HepG2 (cell line): ENCODE measurements around the gene LYPD4. TPM values are rescaled to one million over a fixed set of nuclear protein-coding genes. Genes with fewer than 3 reads are reported as not detected.

Source experiments
- ATAC-seq: fragments of 200-7000 bp; cut with Tn5 transposase; 3 replicates; pipeline ENCODE4 v1.9.1; 2020; ENCODE audit warnings: mild to moderate bottlenecking, moderate library complexity
- BruUV-seq: library from RNA; stranded (reverse); fragments of 400-500 nt; replicated peaks from 2 replicates; lab custom pipeline; 2021; lab: Mats Ljungman, UMichigan
- CTCF ChIA-PET: fragments of 300-600 bp; formaldehyde crosslinking; extraction: SDS; loops from one replicate; lab custom pipeline; 2021; ENCODE audit warnings: low total read pairs, inconsistent platforms, low intra/inter-chr PET ratio; lab: Yijun Ruan, JAX
- POLR2A ChIA-PET: fragments of 350-600 bp; sonication (Branson Sonifier 250); formaldehyde crosslinking; loops from one replicate; lab custom pipeline; 2020; ENCODE audit warnings: antibody characterized with exemption, inconsistent platforms; lab: Yijun Ruan, JAX
- DNase-seq: peaks from one replicate; pipeline ENCODE4 v3.0.0-alpha.2; 2015; ENCODE audit warnings: low spot score
- FAIRE-seq: peaks from 3 replicates; lab custom pipeline; 2011; peaks lifted over from hg19 to GRCh38; lab: Jason Lieb, UNC
- H2AFZ ChIP-seq: one replicate; pipeline ENCODE4 v1.6.1; 2011; ENCODE audit warnings: low read length, inconsistent platforms
- H3K27ac ChIP-seq: fragments of 300-600 bp; 3 replicates; pipeline ENCODE4 v1.8.0; 2011; ENCODE audit warnings: mixed run types, mild to moderate bottlenecking, mixed read lengths, low read length, inconsistent platforms; ENCODE audit not compliant: insufficient read depth; ENCODE audit errors: extremely low read length
- H3K27me3 ChIP-seq, 2 experiments: fragments of 200-600 bp in 1 of 2; 2 replicates in 1 of 2; 3 replicates in 1 of 2; pipeline versions ENCODE4 v1.6.0 to v1.8.0; 2011; ENCODE audit warnings: low read length in 2 of 2, mild to moderate bottlenecking in 2 of 2, moderate library complexity in 2 of 2, inconsistent platforms in 1 of 2; ENCODE audit not compliant: insufficient read depth in 2 of 2, control insufficient read depth in 1 of 2
- H3K36me3 ChIP-seq, 2 experiments: fragments of 200-600 bp in 1 of 2; replicated peaks in 1 of 2; 2 replicates in 1 of 2; 3 replicates in 1 of 2; pipeline versions ENCODE4 v1.5.1 to v1.8.0; 2011; ENCODE audit warnings: low read length in 2 of 2, inconsistent platforms in 1 of 2; ENCODE audit not compliant: insufficient read depth in 2 of 2, control insufficient read depth in 1 of 2
- H3K4me1 ChIP-seq: 2 replicates; pipeline ENCODE4 v1.5.1; 2012; ENCODE audit warnings: low read length, inconsistent platforms; ENCODE audit not compliant: insufficient read depth
- H3K4me2 ChIP-seq: 2 replicates; pipeline ENCODE4 v1.6.0; 2011; ENCODE audit warnings: low read depth, low read length, inconsistent platforms
- H3K4me3 ChIP-seq, 3 experiments: fragments of 200-600 bp in 1 of 3; sonication (generic), shearing (Covaris generic) in 1 of 3; replicated peaks in 1 of 3; 2 replicates each; pipeline ENCODE4 v1.5.1; 2011 to 2016; ENCODE audit warnings: low read length in 3 of 3, inconsistent platforms in 2 of 3, low read depth in 2 of 3, mild to moderate bottlenecking in 2 of 3, control low read depth in 1 of 3, mixed read lengths in 1 of 3; ENCODE audit not compliant: insufficient read depth in 1 of 3
- H3K79me2 ChIP-seq: one replicate; pipeline ENCODE4 v1.6.1; 2011; ENCODE audit warnings: low read length, inconsistent platforms; ENCODE audit not compliant: insufficient read depth
- H3K9ac ChIP-seq: 2 replicates; pipeline ENCODE4 v1.6.0; 2011; ENCODE audit warnings: mild to moderate bottlenecking, low read depth, low read length, inconsistent platforms; ENCODE audit not compliant: insufficient read depth
- H3K9me3 ChIP-seq: 2 replicates; pipeline ENCODE4 v1.5.1; 2012; ENCODE audit warnings: mild to moderate bottlenecking, low read length
- H4K20me1 ChIP-seq: 2 replicates; pipeline ENCODE4 v1.6.0; 2011; ENCODE audit warnings: inconsistent platforms, mild to moderate bottlenecking, low read length, moderate library complexity; ENCODE audit not compliant: insufficient read depth
- FOXA3 ChIP-seq: IDR thresholded peaks from 2 replicates; pipeline ENCODE4 v1.6.1; 2016; ENCODE audit warnings: missing genetic modification reagents, missing compliant biosample characterization
- NR2F6 ChIP-seq, 2 experiments: IDR thresholded peaks; 2 replicates each; pipeline ENCODE4 v1.6.1; 2016; ENCODE audit warnings: antibody characterized with exemption in 1 of 2, mild to moderate bottlenecking in 1 of 2
- PITX1 ChIP-seq: sonication (generic); formaldehyde crosslinking; IDR thresholded peaks from 2 replicates; pipeline ENCODE4 v1.5.1; 2020; ENCODE audit warnings: mild to moderate bottlenecking, missing genetic modification reagents
- PRMT3 ChIP-seq: sonication (generic); formaldehyde crosslinking; IDR thresholded peaks from 2 replicates; pipeline ENCODE4 v1.8.1; 2022; ENCODE audit warnings: low read depth, mild to moderate bottlenecking, moderate library complexity, missing genetic modification reagents, borderline replicate concordance
- TAF15 ChIP-seq: fragments of 200-400 bp; formaldehyde crosslinking; IDR thresholded peaks from one replicate; pipeline ENCODE4 v1.6.1; 2018; ENCODE audit warnings: mild to moderate bottlenecking, low read depth, low read length; ENCODE audit not compliant: poor library complexity, severe bottlenecking
- TEAD3 ChIP-seq: optimal IDR thresholded peaks from 2 replicates; pipeline ENCODE3; 2016; ENCODE audit warnings: borderline replicate concordance
- ZNF337 ChIP-seq: sonication (generic); formaldehyde crosslinking; IDR thresholded peaks from 2 replicates; pipeline ENCODE4 v1.5.1; 2020; ENCODE audit warnings: missing genetic modification reagents, low read depth, mild to moderate bottlenecking, borderline replicate concordance
- WGBS: methylation state at CpG from one replicate; pipeline ENCODE4 v1.1.6; 2017; ENCODE audit warnings: low lambda C conversion rate; 5-methylcytosine and 5-hydroxymethylcytosine counted together
- in situ Hi-C: cut with HindIII; loops from 2 replicates; pipeline ENCODE4 v1.10.0; 2017; ENCODE audit warnings: low pct_unique_long_range_greater_than_20kb; ENCODE audit not compliant: extremely low pct_ligation_motif_present
- intact Hi-C: fragments of 100-400 bp; cut with micrococcal nuclease; formaldehyde crosslinking; loops from one replicate; pipeline ENCODE4 v1.10.0; 2022; ENCODE audit not compliant: unreplicated experiment
- polyA plus RNA-seq, 8 experiments: library from polyadenylated mRNA; depleted of rRNA in 3 of 8; stranded (reverse) in 7 of 8; unstranded in 1 of 8; fragments of >200 nt; fragmentation: Illumina TruSeq in 4 of 8; extraction: Trizol in 4 of 8; gene quantifications; 2 replicates each; pipeline versions ENCODE4 v1.2.1 to v1.2.3, GENCODE V29; 2011 to 2016; ENCODE audit warnings: low read depth in 4 of 8, missing spikeins in 1 of 8, mixed read lengths in 1 of 8; ENCODE audit not compliant: insufficient read depth in 1 of 8
- total RNA-seq, 5 experiments: library from RNA; depleted of rRNA; stranded (reverse); fragments of >200 nt; fragmentation: Illumina TruSeq; extraction: Trizol; gene quantifications; 2 replicates each; pipeline ENCODE4 v1.2.3, GENCODE V29; 2016; ENCODE audit warnings: low read depth in 1 of 5
- TF ChIP-seq, protein P1 (sequence below): IDR thresholded peaks from 2 replicates; pipeline ENCODE4 v1.4.0; 2020; ENCODE audit warnings: mild to moderate bottlenecking, missing genetic modification reagents
- TF ChIP-seq, protein P2 (sequence below): sonication (generic); formaldehyde crosslinking; IDR thresholded peaks from 2 replicates; pipeline ENCODE4 v1.5.0; 2020; ENCODE audit warnings: mild to moderate bottlenecking, missing genetic modification reagents, moderate library complexity
- TF ChIP-seq, protein P3 (sequence below): sonication (generic); formaldehyde crosslinking; IDR thresholded peaks from 2 replicates; pipeline ENCODE4 v1.4.0; 2020; ENCODE audit warnings: missing genetic modification reagents
- TF ChIP-seq, protein P4 (sequence below): sonication (generic); formaldehyde crosslinking; IDR thresholded peaks from 2 replicates; pipeline ENCODE4 v1.5.0; 2020; ENCODE audit warnings: mild to moderate bottlenecking, missing genetic modification reagents

The LYPD4 gene
- total and polyA plus RNA-seq, 2 of the 13 experiments (the other 11 are each of a cell fraction or from before 2014, with no cell fraction given) = not detected

DNA sequence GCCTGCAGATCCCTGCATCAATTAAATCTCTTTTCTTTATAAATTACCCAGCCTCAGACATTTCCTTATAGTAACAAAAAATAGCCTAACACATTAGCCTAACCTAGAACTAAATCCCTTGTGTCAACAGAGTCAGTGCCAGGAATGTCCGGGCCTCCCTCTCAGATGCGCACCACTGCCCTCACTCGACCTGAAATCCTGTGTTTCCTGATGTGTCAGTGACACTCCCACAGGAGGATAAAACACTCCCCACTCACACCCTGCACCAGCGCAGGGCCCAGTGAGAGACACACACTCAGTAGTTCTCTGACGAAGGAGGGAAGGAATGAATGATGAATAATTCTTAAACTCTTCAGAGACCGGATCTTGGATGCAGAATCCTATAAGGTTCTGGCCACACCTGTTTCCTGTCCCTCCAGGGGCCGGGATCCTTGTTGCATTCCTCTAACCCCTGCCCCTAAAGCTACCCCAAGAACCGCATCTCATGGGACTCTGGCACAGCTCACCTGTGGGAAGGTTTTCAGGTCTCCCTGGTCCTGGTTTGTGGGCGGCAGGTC lies 45.0 kb downstream of the LYPD4 start:
- DNase-seq (peak; percentile 11), ATAC-seq (peak; percentile 65), FAIRE-seq (no peak)
- Histone ChIP-seq H3K9ac (no peak overlapping the region), H3K27me3 (peaks cover 0 to 24% of the 10 kb centered on the region in 2 experiments; a peak in 2 of 5 replicates), H3K36me3 (no peaks in the 10 kb centered on the region), H3K4me2 (no peak overlapping the region), H3K79me2 (no peaks in the 10 kb centered on the region), H2AFZ (no peak overlapping the region), H3K4me1 (peaks cover 10% of the 10 kb centered on the region), H3K4me3 (no peak overlapping the region), H3K27ac (no peak overlapping the region), H3K9me3 (no peaks in the 10 kb centered on the region), H4K20me1 (no peaks in the 10 kb centered on the region)
- CTCF ChIA-PET = interaction anchor here (0.6 kb wide), 1 partner anchor 23 kb away, joined by 3 read pairs; no protein-coding TSS in a partner anchor
- POLR2A ChIA-PET = no interaction called here
- in situ Hi-C loops (no loop called here), intact Hi-C loops (loop anchor here (10.0 kb wide), 1 partner anchor 155 kb away; the partner anchor contains the start of gene RABAC1)
- BruUV-seq = no TSS peak
- WGBS = 23% methylated on average over 9 of the region's 9 CpGs
- peak; percentile 60; the same call in 1 of the 2 replicates for TF ChIP-seq PITX1 (CRISPR knock-in tag)
- peak; percentile 68 for TF ChIP-seq TEAD3 (CRISPR knock-in tag)
- TF ChIP-seq, protein P1, sequence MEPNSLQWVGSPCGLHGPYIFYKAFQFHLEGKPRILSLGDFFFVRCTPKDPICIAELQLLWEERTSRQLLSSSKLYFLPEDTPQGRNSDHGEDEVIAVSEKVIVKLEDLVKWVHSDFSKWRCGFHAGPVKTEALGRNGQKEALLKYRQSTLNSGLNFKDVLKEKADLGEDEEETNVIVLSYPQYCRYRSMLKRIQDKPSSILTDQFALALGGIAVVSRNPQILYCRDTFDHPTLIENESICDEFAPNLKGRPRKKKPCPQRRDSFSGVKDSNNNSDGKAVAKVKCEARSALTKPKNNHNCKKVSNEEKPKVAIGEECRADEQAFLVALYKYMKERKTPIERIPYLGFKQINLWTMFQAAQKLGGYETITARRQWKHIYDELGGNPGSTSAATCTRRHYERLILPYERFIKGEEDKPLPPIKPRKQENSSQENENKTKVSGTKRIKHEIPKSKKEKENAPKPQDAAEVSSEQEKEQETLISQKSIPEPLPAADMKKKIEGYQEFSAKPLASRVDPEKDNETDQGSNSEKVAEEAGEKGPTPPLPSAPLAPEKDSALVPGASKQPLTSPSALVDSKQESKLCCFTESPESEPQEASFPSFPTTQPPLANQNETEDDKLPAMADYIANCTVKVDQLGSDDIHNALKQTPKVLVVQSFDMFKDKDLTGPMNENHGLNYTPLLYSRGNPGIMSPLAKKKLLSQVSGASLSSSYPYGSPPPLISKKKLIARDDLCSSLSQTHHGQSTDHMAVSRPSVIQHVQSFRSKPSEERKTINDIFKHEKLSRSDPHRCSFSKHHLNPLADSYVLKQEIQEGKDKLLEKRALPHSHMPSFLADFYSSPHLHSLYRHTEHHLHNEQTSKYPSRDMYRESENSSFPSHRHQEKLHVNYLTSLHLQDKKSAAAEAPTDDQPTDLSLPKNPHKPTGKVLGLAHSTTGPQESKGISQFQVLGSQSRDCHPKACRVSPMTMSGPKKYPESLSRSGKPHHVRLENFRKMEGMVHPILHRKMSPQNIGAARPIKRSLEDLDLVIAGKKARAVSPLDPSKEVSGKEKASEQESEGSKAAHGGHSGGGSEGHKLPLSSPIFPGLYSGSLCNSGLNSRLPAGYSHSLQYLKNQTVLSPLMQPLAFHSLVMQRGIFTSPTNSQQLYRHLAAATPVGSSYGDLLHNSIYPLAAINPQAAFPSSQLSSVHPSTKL (CRISPR knock-in tag) = 0 out of 2 replicates have a peak, but pooled peaks have one; percentile 12
- no peak for TF ChIP-seq TAF15
- TF ChIP-seq, protein P2, sequence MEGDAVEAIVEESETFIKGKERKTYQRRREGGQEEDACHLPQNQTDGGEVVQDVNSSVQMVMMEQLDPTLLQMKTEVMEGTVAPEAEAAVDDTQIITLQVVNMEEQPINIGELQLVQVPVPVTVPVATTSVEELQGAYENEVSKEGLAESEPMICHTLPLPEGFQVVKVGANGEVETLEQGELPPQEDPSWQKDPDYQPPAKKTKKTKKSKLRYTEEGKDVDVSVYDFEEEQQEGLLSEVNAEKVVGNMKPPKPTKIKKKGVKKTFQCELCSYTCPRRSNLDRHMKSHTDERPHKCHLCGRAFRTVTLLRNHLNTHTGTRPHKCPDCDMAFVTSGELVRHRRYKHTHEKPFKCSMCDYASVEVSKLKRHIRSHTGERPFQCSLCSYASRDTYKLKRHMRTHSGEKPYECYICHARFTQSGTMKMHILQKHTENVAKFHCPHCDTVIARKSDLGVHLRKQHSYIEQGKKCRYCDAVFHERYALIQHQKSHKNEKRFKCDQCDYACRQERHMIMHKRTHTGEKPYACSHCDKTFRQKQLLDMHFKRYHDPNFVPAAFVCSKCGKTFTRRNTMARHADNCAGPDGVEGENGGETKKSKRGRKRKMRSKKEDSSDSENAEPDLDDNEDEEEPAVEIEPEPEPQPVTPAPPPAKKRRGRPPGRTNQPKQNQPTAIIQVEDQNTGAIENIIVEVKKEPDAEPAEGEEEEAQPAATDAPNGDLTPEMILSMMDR (CRISPR knock-in tag) = peak; percentile 16; the same call in 1 of the 2 replicates
- no peak for TF ChIP-seq NR2F6 (IDR thresholded peaks at IDR 0.05)
- 0 out of 2 replicates have a peak, but pooled peaks have one; percentile 7 for TF ChIP-seq NR2F6 (CRISPR knock-in tag; IDR thresholded peaks at IDR 0.05)
- TF ChIP-seq, protein P3, sequence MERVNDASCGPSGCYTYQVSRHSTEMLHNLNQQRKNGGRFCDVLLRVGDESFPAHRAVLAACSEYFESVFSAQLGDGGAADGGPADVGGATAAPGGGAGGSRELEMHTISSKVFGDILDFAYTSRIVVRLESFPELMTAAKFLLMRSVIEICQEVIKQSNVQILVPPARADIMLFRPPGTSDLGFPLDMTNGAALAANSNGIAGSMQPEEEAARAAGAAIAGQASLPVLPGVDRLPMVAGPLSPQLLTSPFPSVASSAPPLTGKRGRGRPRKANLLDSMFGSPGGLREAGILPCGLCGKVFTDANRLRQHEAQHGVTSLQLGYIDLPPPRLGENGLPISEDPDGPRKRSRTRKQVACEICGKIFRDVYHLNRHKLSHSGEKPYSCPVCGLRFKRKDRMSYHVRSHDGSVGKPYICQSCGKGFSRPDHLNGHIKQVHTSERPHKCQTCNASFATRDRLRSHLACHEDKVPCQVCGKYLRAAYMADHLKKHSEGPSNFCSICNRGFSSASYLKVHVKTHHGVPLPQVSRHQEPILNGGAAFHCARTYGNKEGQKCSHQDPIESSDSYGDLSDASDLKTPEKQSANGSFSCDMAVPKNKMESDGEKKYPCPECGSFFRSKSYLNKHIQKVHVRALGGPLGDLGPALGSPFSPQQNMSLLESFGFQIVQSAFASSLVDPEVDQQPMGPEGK = 0 out of 2 replicates have a peak, but pooled peaks have one; percentile 20
- no peak for TF ChIP-seq PRMT3 (CRISPR knock-in tag)
- TF ChIP-seq FOXA3 = peak; percentile 72
- no peak for TF ChIP-seq ZNF337 (CRISPR knock-in tag)
- TF ChIP-seq, protein P4, sequence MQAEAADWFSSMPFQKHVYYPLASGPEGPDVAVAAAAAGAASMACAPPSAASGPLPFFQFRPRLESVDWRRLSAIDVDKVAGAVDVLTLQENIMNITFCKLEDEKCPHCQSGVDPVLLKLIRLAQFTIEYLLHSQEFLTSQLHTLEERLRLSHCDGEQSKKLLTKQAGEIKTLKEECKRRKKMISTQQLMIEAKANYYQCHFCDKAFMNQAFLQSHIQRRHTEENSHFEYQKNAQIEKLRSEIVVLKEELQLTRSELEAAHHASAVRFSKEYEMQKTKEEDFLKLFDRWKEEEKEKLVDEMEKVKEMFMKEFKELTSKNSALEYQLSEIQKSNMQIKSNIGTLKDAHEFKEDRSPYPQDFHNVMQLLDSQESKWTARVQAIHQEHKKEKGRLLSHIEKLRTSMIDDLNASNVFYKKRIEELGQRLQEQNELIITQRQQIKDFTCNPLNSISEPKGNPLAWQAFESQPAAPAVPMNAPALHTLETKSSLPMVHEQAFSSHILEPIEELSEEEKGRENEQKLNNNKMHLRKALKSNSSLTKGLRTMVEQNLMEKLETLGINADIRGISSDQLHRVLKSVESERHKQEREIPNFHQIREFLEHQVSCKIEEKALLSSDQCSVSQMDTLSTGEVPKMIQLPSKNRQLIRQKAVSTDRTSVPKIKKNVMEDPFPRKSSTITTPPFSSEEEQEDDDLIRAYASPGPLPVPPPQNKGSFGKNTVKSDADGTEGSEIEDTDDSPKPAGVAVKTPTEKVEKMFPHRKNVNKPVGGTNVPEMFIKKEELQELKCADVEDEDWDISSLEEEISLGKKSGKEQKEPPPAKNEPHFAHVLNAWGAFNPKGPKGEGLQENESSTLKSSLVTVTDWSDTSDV = no peak
